ENCODE data around the gene CDC25A. TPM values are rescaled to one million over a fixed set of nuclear protein-coding genes. Genes with fewer than 3 reads are reported as not detected.

CDC25A gene
- total and polyA plus RNA-seq, 9 of the 15 experiments (the other 6 are each of a cell fraction or from before 2014, with no cell fraction given): 3.4 to 61.3 (median 51.8) TPM

- H3K4me1 ChIP-seq (replicated peaks in 1 of 2; ENCODE audit: control insufficient read depth in 2 of 2, insufficient read depth in 2 of 2, low read length in 2 of 2): peaks cover 7 to 14% of the 10 kb centered on the region in 2 experiments; a peak in 3 of 5 replicates
- no peaks in the 10 kb centered on the region for H4K20me1 ChIP-seq (replicated peaks; ENCODE audit: control insufficient read depth, insufficient read depth, low read length)
- POLR2A ChIA-PET: interaction anchor here (0.6 kb wide), 1 partner anchor 273 kb away, joined by 5 read pairs; no protein-coding TSS in a partner anchor
- BruUV-seq (replicated peaks): no TSS peak
- intact Hi-C loops (cut with micrococcal nuclease): loop anchor here (2.0 kb wide), 2 partner anchors 39 to 203 kb away; no protein-coding TSS in a partner anchor
- TF ChIP-seq TAL1 (IDR thresholded peaks at IDR 0.05): 0 out of 2 replicates have a peak, but pooled peaks have one; percentile 46
- peak; percentile 45 for TF ChIP-seq CBFA2T2 (conservative IDR thresholded peaks at IDR 0.05)
- no peak for TF ChIP-seq XRCC4 (IDR thresholded peaks at IDR 0.05; ENCODE audit: extremely low read depth, insufficient read depth, insufficient read length)
- peak; percentile 60 for TF ChIP-seq CBFA2T3 (IDR thresholded peaks at IDR 0.05)
- no peak for TF ChIP-seq E2F4 (CRISPR knock-in tag; IDR thresholded peaks at IDR 0.05; ENCODE audit: low read depth)
- FAIRE-seq: no peak
- H2AFZ ChIP-seq (ENCODE audit: low read depth, low read length): no peak overlapping the region
- in situ Hi-C loops (cut with MboI): loop anchor here (10.0 kb wide), 1 partner anchor 201 kb away; the partner anchor contains the start of gene PLXNB1
- peaks cover 3% of the 10 kb centered on the region for H3K9me3 ChIP-seq (replicated peaks; ENCODE audit: control insufficient read depth, insufficient read depth, low read depth, low read length)
- 10% methylated on average over 2 of the region's 2 CpGs for WGBS (ENCODE audit: insufficient coverage, low coverage, missing lambda C conversion rate)
- H3K79me2 ChIP-seq (ENCODE audit: control insufficient read depth, insufficient read depth, low read length): no peaks in the 10 kb centered on the region
- no peak overlapping the region for H3K4me3 ChIP-seq
- H3K4me2 ChIP-seq (ENCODE audit: insufficient read depth, low read length): no peak overlapping the region
- no peak for DNase-seq (ENCODE audit: extremely low read depth in 1 of 4, low spot score in 3 of 4)
- no peak for ATAC-seq
- H3K27ac ChIP-seq (ENCODE audit: extremely low read depth, low read depth, low read length): no peak overlapping the region
- H3K27me3 ChIP-seq (ENCODE audit: control insufficient read depth in 2 of 2, insufficient read depth in 2 of 2, low read length in 2 of 2): no peaks in the 10 kb centered on the region
- H3K9ac ChIP-seq (ENCODE audit: insufficient read depth in 1 of 2, low read depth in 2 of 2, low read length in 2 of 2): no peak overlapping the region
- no peaks in the 10 kb centered on the region for H3K9me1 ChIP-seq (ENCODE audit: control insufficient read depth, insufficient read depth, low read length)
- CTCF ChIA-PET (ENCODE audit: low intra/inter-chr PET ratio): interaction anchor here (0.7 kb wide), 1 partner anchor 203 kb away, joined by 3 read pairs; no protein-coding TSS in a partner anchor
- H3K36me3 ChIP-seq (ENCODE audit: control insufficient read depth, insufficient read depth, low read length): no peaks in the 10 kb centered on the region
Observed at GRCh38 chr3:48233542-48233941, 45.3 kb upstream of the CDC25A start.
